Testis (tissue), 2 donors: ENCODE data around the gene SH2D6.

Experiments
- CTCF ChIP-seq, 3 experiments: fragments of 450-650 bp in 2 of 3; fragments of 200-600 bp in 1 of 3; sonication (generic) in 1 of 3; IDR thresholded peaks; one replicate each; pipeline ENCODE4 v1.5.1; 2016 to 2019; ENCODE audit warnings: antibody characterized with exemption in 3 of 3, mild to moderate bottlenecking in 2 of 3, moderate library complexity in 1 of 3
- POLR2A ChIP-seq: fragments of 450-650 bp; IDR thresholded peaks from one replicate; pipeline ENCODE4 v1.6.1; 2017; ENCODE audit warnings: antibody characterized with exemption, mild to moderate bottlenecking, moderate library complexity

- no peak for TF ChIP-seq CTCF (IDR thresholded peaks at IDR 0.05)
- no peak for TF ChIP-seq POLR2A
Measured at GRCh38 chr2:85476624-85477023, 58.1 kb downstream of the SH2D6 start.
